A549 (cell line): ENCODE measurements around the gene EFS. TPM values are rescaled to one million over a fixed set of nuclear protein-coding genes. Genes with fewer than 3 reads are reported as not detected.

ENCODE experiments used
- ATAC-seq, 2 experiments: fragments of 200-7000 bp in 1 of 2; fragments of >200 bp in 1 of 2; cut with Nextera tagmentation in 1 of 2; cut with Tn5 transposase in 1 of 2; 3 replicates each; pipeline versions ENCODE4 v1.8.0 to v1.9.1; 2018 to 2020; ENCODE audit warnings: mild to moderate bottlenecking in 1 of 2, moderate library complexity in 1 of 2
- CTCF ChIA-PET: fragments of 300-600 bp; sonication (Branson Sonifier 250); formaldehyde crosslinking; extraction: SDS; loops from one replicate; lab custom pipeline; 2021; ENCODE audit warnings: antibody characterized with exemption, inconsistent platforms; lab: Yijun Ruan, JAX
- POLR2A ChIA-PET: fragments of 350-600 bp; formaldehyde crosslinking; extraction: SDS; loops from one replicate; lab custom pipeline; 2021; ENCODE audit warnings: antibody characterized with exemption, inconsistent platforms; lab: Yijun Ruan, JAX
- DNase-seq, 2 experiments: peaks; one replicate each; pipeline versions ENCODE4 v3.0.0 to v3.0.0-alpha.2; 2011 to 2016; ENCODE audit warnings: low read depth in 1 of 2, low spot score in 1 of 2
- FAIRE-seq: peaks from 2 replicates; lab custom pipeline; 2011; peaks lifted over from hg19 to GRCh38; lab: Jason Lieb, UNC
- H3K27ac ChIP-seq, 2 experiments: fragments of >200 bp; sonication (Bioruptor Twin); formaldehyde crosslinking; 3 replicates each; pipeline ENCODE4 v1.5.1; 2016 to 2017
- H3K4me1 ChIP-seq: fragments of >200 bp; sonication (Bioruptor Twin); formaldehyde crosslinking; 3 replicates; pipeline ENCODE4 v1.6.1; 2016
- H3K4me2 ChIP-seq: fragments of >200 bp; sonication (Bioruptor Twin); formaldehyde crosslinking; 3 replicates; pipeline ENCODE4 v1.6.1; 2016
- H3K4me3 ChIP-seq: fragments of >200 bp; sonication (Bioruptor Twin); formaldehyde crosslinking; 3 replicates; pipeline ENCODE4 v1.5.1; 2016
- H3K9me3 ChIP-seq: fragments of >200 bp; sonication (Bioruptor Twin); formaldehyde crosslinking; 3 replicates; pipeline ENCODE4 v1.6.1; 2016
- ATOH8 ChIP-seq: fragments of 250-450 bp; sonication (Bioruptor Pico); IDR thresholded peaks from 2 replicates; pipeline ENCODE4 v1.5.0; 2020; ENCODE audit warnings: low read depth, mild to moderate bottlenecking, moderate library complexity
- CBX8 ChIP-seq: fragments of 200-600 bp; sonication (generic); IDR thresholded peaks from 2 replicates; pipeline ENCODE4 v1.6.1; 2016
- CEBPB ChIP-seq, 2 experiments: fragments of >200 bp in 1 of 2; sonication (Bioruptor Twin) in 1 of 2; formaldehyde crosslinking in 1 of 2; IDR thresholded peaks; 2 replicates each; pipeline ENCODE4 v1.6.1; 2012 to 2016
- CHD2 ChIP-seq: fragments of 150-350 bp; IDR thresholded peaks from 2 replicates; pipeline ENCODE4 v1.6.1; 2014; ENCODE audit warnings: low read length; ENCODE audit not compliant: partially characterized antibody
- CHD4 ChIP-seq: fragments of 200-600 bp; sonication (generic); IDR thresholded peaks from 2 replicates; pipeline ENCODE4 v1.6.1; 2016; ENCODE audit warnings: antibody characterized with exemption, mild to moderate bottlenecking, borderline replicate concordance
- E2F6 ChIP-seq: IDR thresholded peaks from 2 replicates; pipeline ENCODE4 v1.6.1; 2012; ENCODE audit warnings: low read depth, borderline replicate concordance
- EHMT2 ChIP-seq: fragments of 200-600 bp; sonication (generic); IDR thresholded peaks from 2 replicates; pipeline ENCODE4 v1.6.1; 2016; ENCODE audit warnings: antibody characterized with exemption, low read depth, mild to moderate bottlenecking, moderate library complexity
- ESRRA ChIP-seq: fragments of 150-350 bp; IDR thresholded peaks from 2 replicates; pipeline ENCODE4 v1.6.1; 2014; ENCODE audit warnings: mild to moderate bottlenecking, low read length, borderline replicate concordance
- GATA3 ChIP-seq: IDR thresholded peaks from 2 replicates; pipeline ENCODE4 v1.6.1; 2012; ENCODE audit warnings: borderline replicate concordance
- HMGXB4 ChIP-seq: fragments of 250-450 bp; sonication (Bioruptor Pico); IDR thresholded peaks from 2 replicates; pipeline ENCODE4 v1.5.0; 2021; ENCODE audit warnings: mild to moderate bottlenecking, moderate library complexity, borderline replicate concordance
- HOXB13 ChIP-seq: fragments of 250-450 bp; sonication (Bioruptor Pico); IDR thresholded peaks from 2 replicates; pipeline ENCODE4 v1.5.0; 2020; ENCODE audit warnings: low read depth, mild to moderate bottlenecking, moderate library complexity
- JUNB ChIP-seq: fragments of >200 bp; sonication (Bioruptor Twin); formaldehyde crosslinking; IDR thresholded peaks from 2 replicates; pipeline ENCODE4 v1.6.1; 2016
- KDM1A ChIP-seq: fragments of 200-600 bp; sonication (generic); IDR thresholded peaks from 2 replicates; pipeline ENCODE4 v1.6.1; 2016; ENCODE audit warnings: low read depth, mild to moderate bottlenecking
- KDM5A ChIP-seq: fragments of 200-600 bp; sonication (generic); IDR thresholded peaks from 2 replicates; pipeline ENCODE4 v1.6.1; 2016; ENCODE audit warnings: antibody characterized with exemption, mild to moderate bottlenecking
- POLR2AphosphoS2 ChIP-seq: conservative IDR thresholded peaks from 2 replicates; pipeline ENCODE4 v1.6.1; 2012; ENCODE audit warnings: low read length, improper control_type of control experiment, inconsistent platforms
- RCOR1 ChIP-seq: fragments of 150-350 bp; IDR thresholded peaks from 2 replicates; pipeline ENCODE4 v1.6.1; 2014; ENCODE audit warnings: antibody characterized with exemption, low read length, low read depth
- RNF2 ChIP-seq: fragments of 200-600 bp; sonication (generic); IDR thresholded peaks from 2 replicates; pipeline ENCODE4 v1.6.1; 2016; ENCODE audit warnings: low read depth, mild to moderate bottlenecking, antibody characterized with exemption, moderate library complexity, borderline replicate concordance
- SREBF2 ChIP-seq: fragments of 450-650 bp; IDR thresholded peaks from 2 replicates; pipeline ENCODE4 v1.6.1; 2014; ENCODE audit warnings: mild to moderate bottlenecking, moderate library complexity
- TFCP2L1 ChIP-seq: fragments of 250-450 bp; sonication (Bioruptor Pico); IDR thresholded peaks from 2 replicates; pipeline ENCODE4 v1.5.0; 2021; ENCODE audit warnings: mild to moderate bottlenecking
- ZC3H11A ChIP-seq: fragments of 450-650 bp; IDR thresholded peaks from 2 replicates; pipeline ENCODE4 v1.6.1; 2014; ENCODE audit warnings: antibody characterized with exemption, mild to moderate bottlenecking
- WGBS: methylation state at CpG from one replicate; pipeline ENCODE4 v1.1.6; 2017; ENCODE audit errors: missing lambda C conversion rate; 5-methylcytosine and 5-hydroxymethylcytosine counted together
- polyA plus RNA-seq, 4 experiments: library from polyadenylated mRNA; depleted of rRNA in 3 of 4; stranded (reverse); fragments of >200 nt; fragmentation: RNase III in 1 of 4; extraction: RNeasy Plus Mini Kit Qiagen cat#74134 plus additional on column Dnase treatment in 1 of 4; gene quantifications; 2 replicates in 3 of 4; 3 replicates in 1 of 4; pipeline ENCODE4 v1.2.3, GENCODE V29; 2011 to 2017
- TF ChIP-seq, protein P1 (sequence below): fragments of >200 bp; sonication (Bioruptor Twin); formaldehyde crosslinking; IDR thresholded peaks from 2 replicates; pipeline ENCODE4 v1.6.1; 2016
- TF ChIP-seq, protein P2 (sequence below): fragments of 450-650 bp; IDR thresholded peaks from 2 replicates; pipeline ENCODE4 v1.6.1; 2014; ENCODE audit warnings: antibody characterized with exemption
- TF ChIP-seq, protein P3 (sequence below): IDR thresholded peaks from 2 replicates; pipeline ENCODE4 v1.6.1; 2012

EFS gene
- polyA plus RNA-seq, 2 of the 4 experiments (the other 2 are of a cell fraction): not detected

DNA sequence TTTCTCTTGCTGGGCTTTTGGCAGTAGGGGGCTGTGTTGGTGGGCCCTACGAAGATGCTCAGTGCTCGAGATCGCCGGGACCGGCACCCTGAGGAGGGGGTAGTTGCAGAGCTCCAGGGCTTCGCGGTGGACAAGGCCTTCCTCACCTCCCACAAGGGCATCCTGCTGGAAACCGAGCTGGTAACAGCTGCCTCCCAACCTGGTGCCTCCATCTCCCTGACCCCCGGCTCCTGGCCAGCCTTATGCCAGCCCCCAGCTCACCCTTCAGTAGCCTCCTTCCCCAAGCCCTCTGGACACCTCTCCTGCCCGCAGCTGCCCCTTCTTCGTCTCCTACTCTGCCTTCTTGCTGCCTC lies 12.2 kb upstream of the EFS start:
- ChIA-PET CTCF (interaction anchor here (0.8 to 11.1 kb wide), 8 partner anchors 8 to 111 kb away, joined by 3 to 186 read pairs (median 34); no protein-coding TSS in a partner anchor), POLR2A (no interaction called here)
- TF ChIP-seq CHD4 (no peak), CHD2 (no peak)
- H3K4me1 ChIP-seq: no peaks in the 10 kb centered on the region
- ATAC-seq (no peak), FAIRE-seq (no peak), DNase-seq (no peak)
- no peak overlapping the region for H3K4me2 ChIP-seq
- H3K9me3 ChIP-seq: no peaks in the 10 kb centered on the region
- H3K27ac ChIP-seq: no peak overlapping the region
- WGBS: 33% methylated on average over 4 of the region's 11 CpGs
- no peak overlapping the region for H3K4me3 ChIP-seq

DNA sequence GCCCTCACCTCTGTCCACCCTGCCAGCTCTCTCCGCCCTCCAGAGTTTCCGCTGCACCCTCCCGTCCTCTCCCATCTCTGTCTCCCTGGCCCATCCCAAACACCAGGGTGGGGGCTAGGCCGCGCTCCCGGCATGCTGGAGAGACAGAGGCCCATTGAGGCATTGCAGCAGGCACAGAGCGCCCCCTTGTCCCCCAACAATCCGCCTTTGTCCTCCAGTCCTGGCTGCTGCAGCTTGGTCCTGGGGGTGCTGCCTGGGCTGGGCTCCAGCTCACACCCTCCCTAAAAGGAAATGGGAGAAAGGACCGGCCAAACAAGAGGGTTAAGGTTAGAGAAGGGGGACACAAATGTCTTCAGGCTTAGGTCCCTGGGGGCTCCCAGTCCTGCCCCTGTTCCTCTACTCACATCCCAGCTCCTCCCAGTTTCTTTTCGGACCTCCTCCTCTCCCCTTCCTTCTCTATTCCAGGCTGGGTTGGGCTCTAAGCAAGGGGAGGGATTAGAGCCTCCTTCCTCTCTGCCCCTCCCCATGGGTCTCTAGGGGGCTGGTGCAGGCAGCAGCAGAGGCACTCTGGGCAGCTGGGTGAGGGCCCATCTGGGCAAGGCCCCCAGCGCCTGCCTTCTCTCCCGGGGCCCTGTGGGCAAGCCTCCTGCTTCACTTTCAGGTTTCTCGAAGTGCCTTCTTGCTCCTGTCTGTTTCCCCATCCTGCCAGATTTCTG lies 11.7 kb upstream of the EFS start, which contains the start of gene CMTM5:
TSS of gene CMTM5 (plus strand) at position 565 of the 716 bp plus-strand sequence. CDS start 206 bp downstream, outside the sequence.
- ChIA-PET POLR2A (no interaction called here), CTCF (interaction anchor here (0.8 to 11.1 kb wide), 9 partner anchors 7 to 111 kb away, joined by 3 to 186 read pairs (median 30); no protein-coding TSS in a partner anchor)
- Histone ChIP-seq H3K4me2 (no peak within 1 kb of the TSS), H3K4me3 (no peak within 1 kb of the TSS), H3K27ac (no peak within 1 kb of the TSS), H3K9me3 (no peaks in the 10 kb centered on the region), H3K4me1 (no peaks in the 10 kb centered on the region)
- ATAC-seq (no peak), DNase-seq (no peak), FAIRE-seq (no peak)
- 68% methylated on average over 13 of the region's 13 CpGs for WGBS
- TF ChIP-seq ZC3H11A (no peak), CHD4 (no peak), ESRRA (no peak), TFCP2L1 (CRISPR knock-in tag) (no peak), CBX8 (no peak), RNF2 (no peak)
- TF ChIP-seq, protein P1, sequence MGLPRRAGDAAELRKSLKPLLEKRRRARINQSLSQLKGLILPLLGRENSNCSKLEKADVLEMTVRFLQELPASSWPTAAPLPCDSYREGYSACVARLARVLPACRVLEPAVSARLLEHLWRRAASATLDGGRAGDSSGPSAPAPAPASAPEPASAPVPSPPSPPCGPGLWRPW: no peak

DNA sequence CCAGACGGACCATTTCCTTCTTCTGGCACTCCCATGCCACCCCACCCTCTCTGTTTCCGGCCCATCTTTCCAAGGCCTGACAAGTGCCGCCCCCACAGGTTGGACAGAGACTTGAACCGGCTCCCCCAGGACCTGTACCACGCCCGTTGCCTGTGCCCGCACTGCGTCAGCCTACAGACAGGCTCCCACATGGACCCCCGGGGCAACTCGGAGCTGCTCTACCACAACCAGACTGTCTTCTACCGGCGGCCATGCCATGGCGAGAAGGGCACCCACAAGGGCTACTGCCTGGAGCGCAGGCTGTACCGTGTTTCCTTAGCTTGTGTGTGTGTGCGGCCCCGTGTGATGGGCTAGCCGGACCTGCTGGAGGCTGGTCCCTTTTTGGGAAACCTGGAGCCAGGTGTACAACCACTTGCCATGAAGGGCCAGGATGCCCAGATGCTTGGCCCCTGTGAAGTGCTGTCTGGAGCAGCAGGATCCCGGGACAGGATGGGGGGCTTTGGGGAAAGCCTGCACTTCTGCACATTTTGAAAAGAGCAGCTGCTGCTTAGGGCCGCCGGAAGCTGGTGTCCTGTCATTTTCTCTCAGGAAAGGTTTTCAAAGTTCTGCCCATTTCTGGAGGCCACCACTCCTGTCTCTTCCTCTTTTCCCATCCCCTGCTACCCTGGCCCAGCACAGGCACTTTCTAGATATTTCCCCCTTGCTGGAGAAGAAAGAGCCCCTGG lies 10.7 kb upstream of the EFS start:
- 80% methylated on average over 16 of the region's 21 CpGs for WGBS
- ChIA-PET POLR2A (no interaction called here), CTCF (interaction anchor here (1.5 to 11.1 kb wide), 6 partner anchors 8 to 67 kb away, joined by 4 to 186 read pairs (median 71); no protein-coding TSS in a partner anchor)
- H3K4me2 ChIP-seq: no peak overlapping the region
- H3K4me3 ChIP-seq: no peak overlapping the region
- no peak overlapping the region for H3K27ac ChIP-seq
- FAIRE-seq (no peak), DNase-seq (no peak), ATAC-seq (no peak)
- H3K4me1 ChIP-seq: no peaks in the 10 kb centered on the region
- H3K9me3 ChIP-seq: no peaks in the 10 kb centered on the region
- TF ChIP-seq CHD2: no peak
- no peak for TF ChIP-seq CEBPB (IDR thresholded peaks at IDR 0.05)
- TF ChIP-seq, protein P2, sequence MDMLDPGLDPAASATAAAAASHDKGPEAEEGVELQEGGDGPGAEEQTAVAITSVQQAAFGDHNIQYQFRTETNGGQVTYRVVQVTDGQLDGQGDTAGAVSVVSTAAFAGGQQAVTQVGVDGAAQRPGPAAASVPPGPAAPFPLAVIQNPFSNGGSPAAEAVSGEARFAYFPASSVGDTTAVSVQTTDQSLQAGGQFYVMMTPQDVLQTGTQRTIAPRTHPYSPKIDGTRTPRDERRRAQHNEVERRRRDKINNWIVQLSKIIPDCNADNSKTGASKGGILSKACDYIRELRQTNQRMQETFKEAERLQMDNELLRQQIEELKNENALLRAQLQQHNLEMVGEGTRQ: no peak
- TF ChIP-seq HMGXB4 (CRISPR knock-in tag): no peak
- TF ChIP-seq POLR2AphosphoS2: no peak
- no peak for TF ChIP-seq RNF2
- TF ChIP-seq JUNB: no peak
- TF ChIP-seq, protein P3, sequence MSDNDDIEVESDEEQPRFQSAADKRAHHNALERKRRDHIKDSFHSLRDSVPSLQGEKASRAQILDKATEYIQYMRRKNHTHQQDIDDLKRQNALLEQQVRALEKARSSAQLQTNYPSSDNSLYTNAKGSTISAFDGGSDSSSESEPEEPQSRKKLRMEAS: no peak
- TF ChIP-seq E2F6: no peak
- no peak for TF ChIP-seq KDM5A
- no peak for TF ChIP-seq SREBF2
- TF ChIP-seq GATA3: no peak
- no peak for TF ChIP-seq KDM1A
- no peak for TF ChIP-seq ATOH8 (CRISPR knock-in tag)
- TF ChIP-seq EHMT2: no peak
- TF ChIP-seq HOXB13: no peak
- TF ChIP-seq RCOR1: no peak
